ENCODE data around the gene RFX5.

Gene RFX5

GRCh38 chr1:151312826-151313225 lies 34.2 kb downstream of the RFX5 start:
- no peak for FAIRE-seq

DNA sequence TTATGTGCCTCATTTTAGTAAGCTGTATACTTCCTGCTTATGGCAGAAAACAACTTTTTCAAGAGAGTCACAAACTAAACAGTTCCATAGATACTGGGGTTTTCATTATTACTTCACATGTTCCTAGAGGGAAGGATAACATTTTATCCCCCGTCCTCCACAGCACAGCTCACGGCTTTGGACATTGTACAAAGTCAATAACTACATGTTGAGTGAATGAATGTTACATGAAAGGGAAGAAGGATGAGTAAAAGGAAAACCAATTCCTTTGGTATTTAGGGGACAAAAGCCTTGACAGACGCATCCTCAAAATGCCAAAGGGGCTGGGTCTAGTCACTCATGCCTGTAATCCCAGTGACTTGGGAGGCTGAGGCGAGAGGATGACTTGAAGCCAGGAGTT lies 34.6 kb downstream of the RFX5 start:
- no peak for FAIRE-seq
- TF ChIP-seq POLR2A (IDR thresholded peaks at IDR 0.05; ENCODE audit: low read depth, low read length) (no peak), TAF1 (IDR thresholded peaks at IDR 0.05; ENCODE audit: borderline replicate concordance, low read depth, low read length) (no peak), POLR2AphosphoS5 (IDR thresholded peaks at IDR 0.05; ENCODE audit: low read depth, low read length) (no peak)

More at GRCh38 chr1:151312826-151313225, 34.2 kb downstream of the RFX5 start:
- TF ChIP-seq TAF1 (IDR thresholded peaks at IDR 0.05; ENCODE audit: borderline replicate concordance, low read depth, low read length) (no peak), POLR2AphosphoS5 (IDR thresholded peaks at IDR 0.05; ENCODE audit: low read depth, low read length) (no peak), POLR2A (IDR thresholded peaks at IDR 0.05; ENCODE audit: low read depth, low read length) (no peak)
- no peak for DNase-seq (ENCODE audit: insufficient read length)

GRCh38 chr1:151311589-151312331 lies 35.3 kb downstream of the RFX5 start:
- FAIRE-seq (no peak), DNase-seq (ENCODE audit: insufficient read length) (no peak)
- TF ChIP-seq TAF1 (IDR thresholded peaks at IDR 0.05; ENCODE audit: borderline replicate concordance, low read depth, low read length) (no peak), POLR2AphosphoS5 (IDR thresholded peaks at IDR 0.05; ENCODE audit: low read depth, low read length) (no peak), POLR2A (IDR thresholded peaks at IDR 0.05; ENCODE audit: low read depth, low read length) (no peak)

More for the DNA sequence above, 34.6 kb downstream of the RFX5 start:
- DNase-seq (ENCODE audit: insufficient read length): no peak

DNA sequence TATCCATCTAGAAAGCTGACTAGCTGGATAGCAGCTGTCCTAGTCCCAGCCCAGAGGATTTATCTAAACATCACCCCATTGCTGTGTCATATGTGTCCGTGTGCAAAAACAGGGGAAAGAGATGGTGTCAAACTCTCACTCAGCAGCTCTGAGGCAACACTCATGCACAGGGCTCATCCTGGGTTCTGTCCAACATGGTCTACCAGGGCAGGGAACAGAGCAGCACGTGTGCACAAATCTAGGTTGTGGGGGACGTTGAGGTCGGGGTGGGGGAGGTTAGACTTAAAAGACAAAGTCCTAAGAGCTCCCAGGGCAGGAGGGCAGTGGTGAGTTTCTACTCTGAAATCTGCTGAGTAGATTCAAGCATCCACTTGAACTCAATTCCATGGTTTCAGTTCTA lies 36.0 kb downstream of the RFX5 start:
- TF ChIP-seq POLR2A (IDR thresholded peaks at IDR 0.05; ENCODE audit: low read depth, low read length) (no peak), POLR2AphosphoS5 (IDR thresholded peaks at IDR 0.05; ENCODE audit: low read depth, low read length) (no peak), TAF1 (IDR thresholded peaks at IDR 0.05; ENCODE audit: borderline replicate concordance, low read depth, low read length) (no peak)
- DNase-seq (ENCODE audit: insufficient read length) (no peak), FAIRE-seq (no peak)

DNA sequence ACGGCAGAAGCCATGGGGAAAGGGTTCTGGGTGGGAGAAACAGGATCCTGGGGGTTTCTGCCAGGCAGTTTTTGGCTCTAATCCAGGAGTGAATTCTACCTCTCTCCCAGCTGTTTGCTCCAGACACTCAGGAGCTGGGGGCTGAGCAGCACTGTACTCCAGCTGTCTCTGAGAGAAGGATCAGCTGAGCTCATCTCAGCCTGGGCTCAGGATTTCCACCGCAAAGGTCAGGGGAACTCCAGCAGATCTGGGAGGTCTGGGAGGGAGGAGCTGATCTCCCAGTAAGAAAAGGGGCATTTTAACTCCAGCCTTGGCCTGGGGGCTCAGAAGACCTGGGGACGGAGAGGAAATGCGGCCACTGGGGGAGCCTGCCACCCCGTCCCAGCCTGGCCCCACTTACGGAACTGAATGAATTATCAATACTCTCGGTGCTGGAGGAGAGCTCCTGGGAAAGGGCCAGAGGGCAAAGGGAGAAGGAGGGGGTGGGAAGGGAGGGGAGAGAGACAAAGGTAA lies 37.2 kb downstream of the RFX5 start:
- DNase-seq (ENCODE audit: insufficient read length) (no peak), FAIRE-seq (no peak)
- TF ChIP-seq TAF1 (IDR thresholded peaks at IDR 0.05; ENCODE audit: borderline replicate concordance, low read depth, low read length): no peak
- no peak for TF ChIP-seq POLR2AphosphoS5 (IDR thresholded peaks at IDR 0.05; ENCODE audit: low read depth, low read length)
- TF ChIP-seq POLR2A (IDR thresholded peaks at IDR 0.05; ENCODE audit: low read depth, low read length): no peak

DNA sequence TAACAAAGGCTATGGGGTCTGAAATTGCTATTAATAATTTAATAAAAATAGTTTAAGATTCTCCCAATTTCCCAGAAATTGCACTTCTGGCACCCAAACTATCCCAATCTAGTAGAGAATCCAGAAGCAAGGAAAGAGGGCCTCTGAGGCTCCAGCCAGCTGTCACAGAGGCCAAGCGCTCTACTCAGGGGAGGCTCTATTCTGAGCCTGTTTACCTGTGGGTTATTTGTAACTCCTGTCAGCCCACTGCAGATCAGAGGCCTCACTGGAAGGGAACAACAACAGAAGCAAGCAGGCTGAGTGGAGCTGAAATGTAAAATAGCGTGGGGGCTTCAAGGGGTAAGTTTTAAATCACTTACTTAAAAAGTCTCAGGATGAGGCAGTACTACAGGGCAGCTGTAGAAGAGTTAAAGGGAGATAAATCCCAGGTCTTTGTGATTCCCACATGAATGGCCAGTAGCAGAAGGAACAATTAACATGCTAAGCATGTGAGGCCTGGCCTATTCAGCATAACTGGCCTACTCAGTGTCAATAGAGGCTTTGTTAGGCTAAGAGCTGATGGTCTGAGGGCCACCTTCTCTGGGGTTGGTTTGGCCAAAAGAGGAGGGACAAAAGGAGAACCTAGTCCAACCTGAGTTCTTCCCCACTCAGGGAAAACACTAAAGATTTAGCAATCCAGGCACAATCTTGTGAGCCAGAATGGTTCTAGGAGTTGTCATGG lies 52.1 kb downstream of the RFX5 start:
- no peak for FAIRE-seq
- TF ChIP-seq POLR2A (IDR thresholded peaks at IDR 0.05; ENCODE audit: low read depth, low read length) (no peak), POLR2AphosphoS5 (IDR thresholded peaks at IDR 0.05; ENCODE audit: low read depth, low read length) (no peak), TAF1 (IDR thresholded peaks at IDR 0.05; ENCODE audit: borderline replicate concordance, low read depth, low read length) (no peak)
- DNase-seq (ENCODE audit: insufficient read length): no peak

GRCh38 chr1:151293093-151293492 lies 54.0 kb downstream of the RFX5 start:
- no peak for DNase-seq (ENCODE audit: insufficient read length)
- FAIRE-seq: no peak
- TF ChIP-seq POLR2A (IDR thresholded peaks at IDR 0.05; ENCODE audit: low read depth, low read length) (no peak), POLR2AphosphoS5 (IDR thresholded peaks at IDR 0.05; ENCODE audit: low read depth, low read length) (no peak), TAF1 (IDR thresholded peaks at IDR 0.05; ENCODE audit: borderline replicate concordance, low read depth, low read length) (no peak)

DNA sequence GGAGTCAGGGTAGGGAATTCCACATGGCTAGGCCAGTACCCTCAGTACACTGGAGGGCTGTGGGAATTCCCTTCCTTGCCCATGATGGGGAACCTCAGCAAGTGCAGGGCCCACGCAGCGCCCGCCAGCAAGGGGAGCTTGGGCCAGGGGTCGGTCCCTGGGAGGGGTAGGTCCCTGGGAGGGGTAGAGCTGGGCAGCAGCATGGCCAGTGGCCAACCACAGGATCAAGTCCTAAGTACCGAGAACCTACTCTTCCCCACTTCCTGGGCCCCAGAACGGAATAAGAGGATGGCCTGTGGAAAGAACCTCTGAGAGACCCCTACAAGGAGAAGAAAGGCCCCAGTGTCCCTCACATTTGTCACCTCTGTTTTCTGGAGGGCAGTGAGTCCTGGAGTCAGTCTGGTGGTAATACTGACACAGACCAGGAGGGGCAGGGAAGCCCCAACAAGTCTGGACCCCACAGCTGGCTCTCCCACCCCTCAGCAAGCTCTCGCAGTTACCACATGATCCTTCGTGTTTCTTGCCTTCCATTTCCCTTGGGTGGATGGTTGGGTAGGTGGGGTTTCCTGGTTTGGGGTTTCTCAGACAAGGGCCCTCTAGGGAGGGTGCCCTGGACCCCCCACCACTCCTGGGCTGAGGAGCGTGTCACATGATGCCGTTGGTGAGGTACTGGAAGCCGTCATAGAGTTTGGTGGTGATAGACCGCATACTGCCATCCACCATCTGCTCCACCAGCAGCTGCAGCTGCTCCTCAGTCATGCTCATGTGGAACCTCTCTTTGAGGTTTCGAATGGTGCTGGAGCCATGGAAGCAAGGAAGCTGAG lies 54.6 kb downstream of the RFX5 start:
- no peak for FAIRE-seq
- DNase-seq (ENCODE audit: insufficient read length): no peak
- TF ChIP-seq POLR2AphosphoS5 (IDR thresholded peaks at IDR 0.05; ENCODE audit: low read depth, low read length) (peak; percentile 86), POLR2A (IDR thresholded peaks at IDR 0.05; ENCODE audit: low read depth, low read length) (peak; percentile 71), TAF1 (IDR thresholded peaks at IDR 0.05; ENCODE audit: borderline replicate concordance, low read depth, low read length) (no peak)

- no peak for DNase-seq (ENCODE audit: insufficient read length)
- FAIRE-seq: peak; percentile 36
Observed at GRCh38 chr1:151290709-151291303, 56.2 kb downstream of the RFX5 start.

More at GRCh38 chr1:151290709-151291303, 56.2 kb downstream of the RFX5 start:
- TF ChIP-seq TAF1 (IDR thresholded peaks at IDR 0.05; ENCODE audit: borderline replicate concordance, low read depth, low read length) (no peak), POLR2AphosphoS5 (IDR thresholded peaks at IDR 0.05; ENCODE audit: low read depth, low read length) (peak; percentile 81), POLR2A (IDR thresholded peaks at IDR 0.05; ENCODE audit: low read depth, low read length) (peak; percentile 66)
